CD14-positive monocyte (primary cell): ENCODE measurements around the gene COX6A1. TPM values are rescaled to one million over a fixed set of nuclear protein-coding genes. Genes with fewer than 3 reads are reported as not detected.

Experiments
- DNase-seq, 3 donors: peaks; one replicate each; pipeline ENCODE4 v3.0.0-alpha.2; 2011 to 2022
- H2AFZ ChIP-seq: 2 replicates; pipeline ENCODE4 v1.6.0; 2012; ENCODE audit warnings: mild to moderate bottlenecking, low read depth, low read length, inconsistent platforms; ENCODE audit not compliant: insufficient read depth, poor library complexity, severe bottlenecking
- H3K27ac ChIP-seq, 2 donors: 1 replicate in 1 of 2; 2 replicates in 1 of 2; pipeline ENCODE4 v1.5.1; 2012 to 2013; ENCODE audit warnings: low read length in 2 of 2, control low read depth in 1 of 2, inconsistent platforms in 1 of 2, low read depth in 1 of 2, mild to moderate bottlenecking in 1 of 2
- H3K27me3 ChIP-seq, 2 donors: one replicate each; pipeline versions ENCODE4 v1.6.0 to v1.6.1; 2011 to 2013; ENCODE audit warnings: low read length in 2 of 2; ENCODE audit not compliant: control insufficient read depth in 2 of 2, insufficient read depth in 2 of 2
- H3K36me3 ChIP-seq, 2 donors: replicated peaks in 1 of 2; 1 replicate in 1 of 2; 2 replicates in 1 of 2; pipeline versions ENCODE4 v1.5.1 to v1.6.1; 2012 to 2013; ENCODE audit warnings: low read length in 2 of 2, control low read depth in 1 of 2, inconsistent platforms in 1 of 2, mild to moderate bottlenecking in 1 of 2; ENCODE audit not compliant: insufficient read depth in 2 of 2, control insufficient read depth in 1 of 2
- H3K4me1 ChIP-seq, 2 donors: 1 replicate in 1 of 2; 2 replicates in 1 of 2; pipeline versions ENCODE4 v1.5.1 to v1.6.1; 2012 to 2013; ENCODE audit warnings: low read length in 2 of 2, control low read depth in 1 of 2, inconsistent platforms in 1 of 2, mild to moderate bottlenecking in 1 of 2, moderate library complexity in 1 of 2; ENCODE audit not compliant: insufficient read depth in 2 of 2, control insufficient read depth in 1 of 2
- H3K4me2 ChIP-seq: replicated peaks from 2 replicates; pipeline ENCODE3; 2012; ENCODE audit warnings: low read length, moderate library complexity, mild to moderate bottlenecking; ENCODE audit not compliant: poor library complexity, severe bottlenecking; ENCODE audit errors: extremely low read depth
- H3K4me3 ChIP-seq, 3 experiments: fragments of 200-600 bp in 1 of 3; sonication (generic) in 1 of 3; replicated peaks in 1 of 3; 1 replicate in 2 of 3; 2 replicates in 1 of 3; pipeline ENCODE4 v1.5.1; 2011 to 2013; ENCODE audit warnings: low read length in 3 of 3, mild to moderate bottlenecking in 3 of 3, control low read depth in 2 of 3, low read depth in 2 of 3, inconsistent platforms in 1 of 3, moderate library complexity in 1 of 3
- H3K79me2 ChIP-seq: 2 replicates; pipeline ENCODE4 v1.6.0; 2012; ENCODE audit warnings: mild to moderate bottlenecking, control low read depth, inconsistent platforms, low read length, moderate library complexity; ENCODE audit not compliant: insufficient read depth
- H3K9ac ChIP-seq: 2 replicates; pipeline ENCODE4 v1.6.0; 2017; ENCODE audit warnings: low read length, mild to moderate bottlenecking; ENCODE audit not compliant: insufficient read depth, poor library complexity, severe bottlenecking
- H3K9me3 ChIP-seq, 2 donors: replicated peaks in 1 of 2; 1 replicate in 1 of 2; 2 replicates in 1 of 2; pipeline versions ENCODE4 v1.5.1 to v1.6.1; 2012 to 2013; ENCODE audit warnings: low read length in 2 of 2, control low read depth in 1 of 2; ENCODE audit not compliant: control insufficient read depth in 1 of 2, insufficient read depth in 1 of 2
- H4K20me1 ChIP-seq: 2 replicates; pipeline ENCODE4 v1.6.0; 2012; ENCODE audit warnings: mild to moderate bottlenecking, low read length, control low read depth, moderate library complexity; ENCODE audit not compliant: insufficient read depth
- H3K27ac Mint-ChIP-seq, 7 donors: one replicate each; pipeline ENCODE4 v1.8.0; 2020; ENCODE audit warnings: mild to moderate bottlenecking in 7 of 7, mixed read lengths in 7 of 7, moderate library complexity in 6 of 7, inconsistent platforms in 2 of 7
- H3K27me3 Mint-ChIP-seq, 3 donors: one replicate each; pipeline ENCODE4 v1.8.0; 2021 to 2022; ENCODE audit warnings: low read depth in 3 of 3, mild to moderate bottlenecking in 3 of 3, mixed read lengths in 3 of 3, moderate library complexity in 3 of 3, inconsistent platforms in 1 of 3
- H3K36me3 Mint-ChIP-seq, 2 donors: one replicate each; pipeline ENCODE4 v1.8.0; 2020; ENCODE audit warnings: mixed read lengths in 2 of 2, inconsistent platforms in 1 of 2, mild to moderate bottlenecking in 1 of 2
- H3K4me1 Mint-ChIP-seq: one replicate; pipeline ENCODE4 v1.8.0; 2020; ENCODE audit warnings: mild to moderate bottlenecking, mixed read lengths
- H3K4me3 Mint-ChIP-seq, 2 donors: one replicate each; pipeline ENCODE4 v1.8.0; 2020; ENCODE audit warnings: mild to moderate bottlenecking in 2 of 2, mixed read lengths in 2 of 2, moderate library complexity in 1 of 2
- H3K9me3 Mint-ChIP-seq, 7 donors: one replicate each; pipeline ENCODE4 v1.8.0; 2020 to 2022; ENCODE audit warnings: mixed read lengths in 7 of 7, mild to moderate bottlenecking in 6 of 7, moderate library complexity in 6 of 7, inconsistent platforms in 2 of 7
- WGBS: methylation state at CpG from one replicate; pipeline ENCODE4 v1.1.5; 2013; ENCODE audit warnings: missing lambda C conversion rate; ENCODE audit not compliant: insufficient coverage; 5-methylcytosine and 5-hydroxymethylcytosine counted together
- intact Hi-C, 2 donors: fragments of 100-400 bp; cut with micrococcal nuclease; formaldehyde crosslinking; loops; one replicate each; pipeline versions ENCODE4 v1.15.0 to v1.15.1; 2023
- polyA plus RNA-seq, 3 donors: library from polyadenylated mRNA; depleted of rRNA in 1 of 3; unstranded in 2 of 3; stranded (reverse) in 1 of 3; fragments of 300-500 nt in 2 of 3; fragments of >200 nt in 1 of 3; fragmentation: Illumina TruSeq in 2 of 3; gene quantifications; 1 replicate in 2 of 3; 2 replicates in 1 of 3; pipeline ENCODE4 v1.2.3, GENCODE V29; 2012 to 2021
- TF ChIP-seq, protein P1 (sequence below): fragments of 200-600 bp; IDR thresholded peaks from one replicate; pipeline ENCODE4 v1.8.0; 2022; ENCODE audit warnings: antibody characterized with exemption, mild to moderate bottlenecking

The COX6A1 gene
- polyA plus RNA-seq, 3 donors = 345 to 924 (median 901) TPM

DNA sequence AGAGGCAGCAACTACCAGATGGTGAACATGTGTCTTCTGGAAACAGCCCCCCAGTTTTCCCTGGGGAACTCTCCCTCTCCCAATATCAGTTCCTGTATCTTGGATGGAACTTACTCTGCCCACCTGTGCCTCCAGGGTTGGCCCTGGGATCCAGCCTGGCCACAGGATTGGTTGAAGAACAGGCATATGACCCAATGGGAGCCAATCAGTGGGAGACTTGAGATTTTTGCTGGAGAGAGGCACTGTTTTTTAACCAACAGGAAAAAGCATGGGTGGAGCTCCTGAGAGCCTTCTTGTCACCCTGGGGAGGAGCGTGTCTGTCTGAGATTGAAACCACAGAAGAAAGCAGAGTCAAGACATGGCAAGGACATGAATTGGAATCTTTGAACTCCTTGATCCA, 33.6 kb upstream of the COX6A1 start:
- intact Hi-C loops = no loop called here
- TF ChIP-seq, protein P1, sequence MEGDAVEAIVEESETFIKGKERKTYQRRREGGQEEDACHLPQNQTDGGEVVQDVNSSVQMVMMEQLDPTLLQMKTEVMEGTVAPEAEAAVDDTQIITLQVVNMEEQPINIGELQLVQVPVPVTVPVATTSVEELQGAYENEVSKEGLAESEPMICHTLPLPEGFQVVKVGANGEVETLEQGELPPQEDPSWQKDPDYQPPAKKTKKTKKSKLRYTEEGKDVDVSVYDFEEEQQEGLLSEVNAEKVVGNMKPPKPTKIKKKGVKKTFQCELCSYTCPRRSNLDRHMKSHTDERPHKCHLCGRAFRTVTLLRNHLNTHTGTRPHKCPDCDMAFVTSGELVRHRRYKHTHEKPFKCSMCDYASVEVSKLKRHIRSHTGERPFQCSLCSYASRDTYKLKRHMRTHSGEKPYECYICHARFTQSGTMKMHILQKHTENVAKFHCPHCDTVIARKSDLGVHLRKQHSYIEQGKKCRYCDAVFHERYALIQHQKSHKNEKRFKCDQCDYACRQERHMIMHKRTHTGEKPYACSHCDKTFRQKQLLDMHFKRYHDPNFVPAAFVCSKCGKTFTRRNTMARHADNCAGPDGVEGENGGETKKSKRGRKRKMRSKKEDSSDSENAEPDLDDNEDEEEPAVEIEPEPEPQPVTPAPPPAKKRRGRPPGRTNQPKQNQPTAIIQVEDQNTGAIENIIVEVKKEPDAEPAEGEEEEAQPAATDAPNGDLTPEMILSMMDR = no peak
- Histone ChIP-seq H3K27ac (no peak overlapping the region), H3K79me2 (no peaks in the 10 kb centered on the region), H3K36me3 (no peaks in the 10 kb centered on the region), H4K20me1 (no peaks in the 10 kb centered on the region), H3K9me3 (no peaks in the 10 kb centered on the region), H2AFZ (no peak overlapping the region), H3K27me3 (peaks cover 0 to 2% of the 10 kb centered on the region in 2 donors), H3K4me3 (no peak overlapping the region), H3K4me1 (no peaks in the 10 kb centered on the region), H3K4me2 (no peak overlapping the region), H3K9ac (no peak overlapping the region)
- no CpG with 5 or more reads among the region's 1 CpG for WGBS
- no peak overlapping the region for H3K27ac Mint-ChIP-seq
- peaks cover 3 to 18% (median 15%) of the 10 kb centered on the region in 3 donors for H3K27me3 Mint-ChIP-seq
- H3K4me1 Mint-ChIP-seq = no peaks in the 10 kb centered on the region
- DNase-seq = no peak
- peaks cover 0 to 4% (median 0%) of the 10 kb centered on the region in 7 donors for H3K9me3 Mint-ChIP-seq
- H3K4me3 Mint-ChIP-seq = no peak overlapping the region
- no peaks in the 10 kb centered on the region for H3K36me3 Mint-ChIP-seq

DNA sequence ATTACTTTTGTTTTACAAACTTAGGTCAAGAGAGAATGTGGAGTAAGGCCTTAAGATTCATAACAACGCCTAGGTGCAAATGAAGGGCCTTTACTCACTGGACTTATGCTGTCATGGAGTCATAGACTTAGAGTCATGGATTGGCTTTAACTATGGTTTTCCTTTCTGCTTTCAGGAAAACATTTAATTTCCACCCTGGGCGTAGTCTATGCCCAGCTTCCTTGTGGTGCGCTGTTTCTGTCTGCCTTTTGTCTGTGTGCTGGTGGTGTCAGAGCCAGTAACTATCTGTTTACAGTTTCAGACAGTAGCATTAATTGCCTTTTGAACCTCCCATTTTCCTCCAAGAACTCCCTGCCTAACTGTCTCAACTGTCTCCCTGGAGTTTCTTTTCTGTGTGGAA, 31.8 kb upstream of the COX6A1 start:
- Histone ChIP-seq H3K9me3 (no peaks in the 10 kb centered on the region), H3K4me3 (no peak overlapping the region), H3K4me1 (no peaks in the 10 kb centered on the region), H4K20me1 (no peaks in the 10 kb centered on the region), H2AFZ (no peak overlapping the region), H3K27ac (no peak overlapping the region), H3K79me2 (no peaks in the 10 kb centered on the region), H3K4me2 (no peak overlapping the region), H3K9ac (no peak overlapping the region), H3K27me3 (peaks cover 0 to 2% of the 10 kb centered on the region in 2 donors), H3K36me3 (no peaks in the 10 kb centered on the region)
- DNase-seq = no peak
- Mint-ChIP-seq H3K9me3 (peaks cover 0 to 4% (median 0%) of the 10 kb centered on the region in 7 donors), H3K27ac (no peak overlapping the region), H3K36me3 (no peaks in the 10 kb centered on the region), H3K4me3 (no peak overlapping the region), H3K27me3 (peaks cover 1 to 13% (median 8%) of the 10 kb centered on the region in 3 donors), H3K4me1 (no peaks in the 10 kb centered on the region)
- intact Hi-C loops = no loop called here
- WGBS = no CpG with 5 or more reads among the region's 3 CpGs
- TF ChIP-seq, protein P1 = no peak
